GM06990 (cell line): ENCODE measurements around the gene INTS12.

Source experiments
- DNase-seq: peaks from one replicate; pipeline ENCODE4 v3.0.0-alpha.2; 2011; ENCODE audit not compliant: insufficient read length; ENCODE audit errors: extremely low read depth
- H3K27me3 ChIP-seq: replicated peaks from 2 replicates; pipeline ENCODE4 v1.6.0; 2011; ENCODE audit warnings: low read length; ENCODE audit not compliant: control insufficient read depth, insufficient read depth
- H3K36me3 ChIP-seq: 2 replicates; pipeline ENCODE4 v1.5.1; 2011; ENCODE audit warnings: low read length; ENCODE audit not compliant: control insufficient read depth, insufficient read depth
- H3K4me3 ChIP-seq: replicated peaks from 2 replicates; pipeline ENCODE4 v1.5.1; 2011; ENCODE audit warnings: low read depth, mild to moderate bottlenecking, control low read depth, low read length
- CTCF ChIP-seq: IDR thresholded peaks from 2 replicates; pipeline ENCODE4 v1.5.1; 2011; ENCODE audit warnings: low read length, control low read depth, mild to moderate bottlenecking, inconsistent platforms; ENCODE audit not compliant: insufficient read depth, poor library complexity, severe bottlenecking

Gene INTS12

GRCh38 chr4:105644257-105644656, 64.2 kb downstream of the INTS12 start:
- Histone ChIP-seq H3K36me3 (no peaks in the 10 kb centered on the region), H3K27me3 (no peaks in the 10 kb centered on the region), H3K4me3 (no peak overlapping the region)
- no peak for TF ChIP-seq CTCF
- DNase-seq = no peak

- no peak for TF ChIP-seq CTCF
- Histone ChIP-seq H3K27me3 (no peaks in the 10 kb centered on the region), H3K36me3 (no peaks in the 10 kb centered on the region), H3K4me3 (no peak overlapping the region)
- no peak for DNase-seq
These were observed 66.6 kb downstream of the INTS12 start for GRCh38 chr4:105641845-105642244.

- peak; percentile 43 for DNase-seq
- no peak overlapping the region for H3K4me3 ChIP-seq
- H3K36me3 ChIP-seq = no peaks in the 10 kb centered on the region
- no peaks in the 10 kb centered on the region for H3K27me3 ChIP-seq
- TF ChIP-seq CTCF = no peak
These were observed 70.9 kb downstream of the INTS12 start for GRCh38 chr4:105637408-105638176.

- TF ChIP-seq CTCF = no peak
- Histone ChIP-seq H3K27me3 (no peaks in the 10 kb centered on the region), H3K36me3 (no peaks in the 10 kb centered on the region), H3K4me3 (no peak overlapping the region)
- DNase-seq = no peak
These were observed 73.9 kb downstream of the INTS12 start for GRCh38 chr4:105634402-105635080.

GRCh38 chr4:105633241-105633640, 75.2 kb downstream of the INTS12 start:
- DNase-seq = no peak
- no peak overlapping the region for H3K4me3 ChIP-seq
- H3K27me3 ChIP-seq = no peaks in the 10 kb centered on the region
- H3K36me3 ChIP-seq = no peaks in the 10 kb centered on the region
- TF ChIP-seq CTCF = no peak
